ENCODE measurements around the gene OOSP4A.

OOSP4A gene

DNA sequence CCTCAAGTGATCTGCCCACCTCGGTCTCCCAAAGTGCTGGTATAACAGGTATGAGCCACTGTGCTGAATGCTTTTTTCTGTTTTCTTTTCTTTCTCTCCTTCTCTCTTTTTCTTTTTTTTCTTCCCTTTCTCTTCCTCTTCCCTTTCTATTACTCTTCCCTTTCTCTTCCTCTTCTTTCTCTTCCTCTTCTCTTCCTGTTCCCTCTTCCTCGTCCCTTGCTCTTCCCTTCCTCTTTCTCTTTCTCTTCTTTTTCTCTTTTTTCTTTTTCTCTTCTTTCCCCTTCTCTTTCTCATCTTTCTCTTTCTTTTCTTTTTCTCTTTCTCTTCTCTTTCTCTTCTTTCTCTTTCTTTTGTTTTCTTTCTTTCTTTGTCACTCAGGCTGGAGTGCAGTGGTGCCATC lies 24.4 kb upstream of the OOSP4A start:
- H3K4me3 ChIP-seq (ENCODE audit: low read length) = no peak overlapping the region
- TF ChIP-seq, protein P1, sequence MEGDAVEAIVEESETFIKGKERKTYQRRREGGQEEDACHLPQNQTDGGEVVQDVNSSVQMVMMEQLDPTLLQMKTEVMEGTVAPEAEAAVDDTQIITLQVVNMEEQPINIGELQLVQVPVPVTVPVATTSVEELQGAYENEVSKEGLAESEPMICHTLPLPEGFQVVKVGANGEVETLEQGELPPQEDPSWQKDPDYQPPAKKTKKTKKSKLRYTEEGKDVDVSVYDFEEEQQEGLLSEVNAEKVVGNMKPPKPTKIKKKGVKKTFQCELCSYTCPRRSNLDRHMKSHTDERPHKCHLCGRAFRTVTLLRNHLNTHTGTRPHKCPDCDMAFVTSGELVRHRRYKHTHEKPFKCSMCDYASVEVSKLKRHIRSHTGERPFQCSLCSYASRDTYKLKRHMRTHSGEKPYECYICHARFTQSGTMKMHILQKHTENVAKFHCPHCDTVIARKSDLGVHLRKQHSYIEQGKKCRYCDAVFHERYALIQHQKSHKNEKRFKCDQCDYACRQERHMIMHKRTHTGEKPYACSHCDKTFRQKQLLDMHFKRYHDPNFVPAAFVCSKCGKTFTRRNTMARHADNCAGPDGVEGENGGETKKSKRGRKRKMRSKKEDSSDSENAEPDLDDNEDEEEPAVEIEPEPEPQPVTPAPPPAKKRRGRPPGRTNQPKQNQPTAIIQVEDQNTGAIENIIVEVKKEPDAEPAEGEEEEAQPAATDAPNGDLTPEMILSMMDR (conservative IDR thresholded peaks at IDR 0.05; ENCODE audit: low read depth, low read length) = no peak
- DNase-seq (ENCODE audit: low read depth) = no peak

GRCh38 chr11:59941091-59941490 lies 22.7 kb upstream of the OOSP4A start:
- TF ChIP-seq, protein P1 (conservative IDR thresholded peaks at IDR 0.05; ENCODE audit: low read depth, low read length) = no peak
- no peak for DNase-seq (ENCODE audit: low read depth)
- no peak overlapping the region for H3K4me3 ChIP-seq (ENCODE audit: low read length)

DNA sequence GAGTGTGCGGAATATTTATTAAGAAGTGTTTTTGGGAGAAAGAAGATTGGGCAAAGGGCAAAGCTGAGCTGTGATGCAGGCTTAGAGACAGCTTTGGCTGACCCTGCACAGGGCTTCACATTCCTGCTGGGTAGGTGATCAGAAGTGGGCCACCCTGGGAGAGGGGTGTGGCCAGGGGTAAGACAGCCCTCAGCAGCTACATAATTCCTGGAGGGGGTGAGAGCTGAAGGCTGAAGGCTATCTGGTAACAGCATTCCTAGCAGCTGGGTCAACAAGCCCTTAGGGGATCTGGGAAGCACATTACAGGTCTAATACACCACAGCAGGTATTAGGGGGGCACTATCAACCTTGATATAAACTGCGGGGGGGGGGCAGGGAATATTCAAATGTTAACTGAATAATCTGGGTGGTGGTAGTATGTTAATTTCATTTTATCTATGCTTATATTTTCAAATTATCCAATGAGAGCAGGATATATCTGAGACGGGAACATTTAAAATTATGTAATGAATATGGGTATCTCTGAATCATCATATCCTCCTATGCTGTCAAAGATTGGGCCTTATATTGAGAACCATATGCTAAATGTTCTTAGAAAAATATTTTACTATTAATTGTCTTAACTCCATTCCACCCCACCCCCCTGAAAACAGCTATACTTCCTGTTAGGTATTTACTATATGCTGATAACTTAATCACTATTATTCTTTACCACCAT lies 19.7 kb upstream of the OOSP4A start:
- no peak overlapping the region for H3K4me3 ChIP-seq (ENCODE audit: low read length)
- TF ChIP-seq, protein P1 (conservative IDR thresholded peaks at IDR 0.05; ENCODE audit: low read depth, low read length) = no peak
- no peak for DNase-seq (ENCODE audit: low read depth)

- H3K4me3 ChIP-seq (ENCODE audit: low read length) = no peak overlapping the region
- TF ChIP-seq, protein P1 (conservative IDR thresholded peaks at IDR 0.05; ENCODE audit: low read depth, low read length) = no peak
These were observed 19.1 kb upstream of the OOSP4A start for GRCh38 chr11:59944720-59945119.

GRCh38 chr11:59953463-59954218 lies 10.2 kb upstream of the OOSP4A start:
- DNase-seq (ENCODE audit: low read depth) = no peak
- no peak overlapping the region for H3K4me3 ChIP-seq (ENCODE audit: low read length)
- TF ChIP-seq, protein P1 (conservative IDR thresholded peaks at IDR 0.05; ENCODE audit: low read depth, low read length) = no peak

More at GRCh38 chr11:59944720-59945119, 19.1 kb upstream of the OOSP4A start:
- no peak for DNase-seq (ENCODE audit: low read depth)

GRCh38 chr11:59954219-59954847 lies 9.5 kb upstream of the OOSP4A start:
- no peak overlapping the region for H3K4me3 ChIP-seq (ENCODE audit: low read length)
- no peak for DNase-seq (ENCODE audit: low read depth)
- TF ChIP-seq, protein P1 (conservative IDR thresholded peaks at IDR 0.05; ENCODE audit: low read depth, low read length) = no peak

Measured in retinal pigment epithelial cell (primary cell).